ENCODE results near the gene CALB2.
A peak's percentile ranks its signal among the peaks of the same experiment; 100 is the strongest.

Gene CALB2

DNA sequence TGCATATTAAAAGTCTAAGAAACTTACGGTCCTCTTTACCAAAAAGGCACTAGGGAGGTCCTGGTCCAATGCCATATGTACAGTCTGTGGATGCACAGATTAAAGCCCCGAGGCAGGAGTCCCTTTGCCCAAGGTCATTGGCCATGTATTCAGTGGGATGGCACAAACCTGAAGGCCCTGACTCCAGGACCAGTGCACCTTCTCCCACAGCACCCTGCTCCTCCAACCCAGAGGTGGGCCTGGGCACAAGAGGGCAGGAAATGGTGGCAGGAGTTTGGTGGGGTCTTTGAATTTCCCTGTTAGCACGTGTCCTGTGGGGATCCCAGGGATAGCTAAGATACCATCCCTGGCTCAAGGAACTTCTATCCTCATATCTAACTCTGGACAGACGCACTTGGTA lies 54.8 kb downstream of the CALB2 start:
- TF ChIP-seq ZFX (IDR thresholded peaks at IDR 0.05) = no peak
- TF ChIP-seq, protein P1, sequence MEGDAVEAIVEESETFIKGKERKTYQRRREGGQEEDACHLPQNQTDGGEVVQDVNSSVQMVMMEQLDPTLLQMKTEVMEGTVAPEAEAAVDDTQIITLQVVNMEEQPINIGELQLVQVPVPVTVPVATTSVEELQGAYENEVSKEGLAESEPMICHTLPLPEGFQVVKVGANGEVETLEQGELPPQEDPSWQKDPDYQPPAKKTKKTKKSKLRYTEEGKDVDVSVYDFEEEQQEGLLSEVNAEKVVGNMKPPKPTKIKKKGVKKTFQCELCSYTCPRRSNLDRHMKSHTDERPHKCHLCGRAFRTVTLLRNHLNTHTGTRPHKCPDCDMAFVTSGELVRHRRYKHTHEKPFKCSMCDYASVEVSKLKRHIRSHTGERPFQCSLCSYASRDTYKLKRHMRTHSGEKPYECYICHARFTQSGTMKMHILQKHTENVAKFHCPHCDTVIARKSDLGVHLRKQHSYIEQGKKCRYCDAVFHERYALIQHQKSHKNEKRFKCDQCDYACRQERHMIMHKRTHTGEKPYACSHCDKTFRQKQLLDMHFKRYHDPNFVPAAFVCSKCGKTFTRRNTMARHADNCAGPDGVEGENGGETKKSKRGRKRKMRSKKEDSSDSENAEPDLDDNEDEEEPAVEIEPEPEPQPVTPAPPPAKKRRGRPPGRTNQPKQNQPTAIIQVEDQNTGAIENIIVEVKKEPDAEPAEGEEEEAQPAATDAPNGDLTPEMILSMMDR (conservative IDR thresholded peaks at IDR 0.05) = no peak
- H3K27ac ChIP-seq = no peak overlapping the region

- H3K27ac ChIP-seq = no peak overlapping the region
- TF ChIP-seq, protein P1 (conservative IDR thresholded peaks at IDR 0.05) = no peak
- TF ChIP-seq ZFX (IDR thresholded peaks at IDR 0.05) = no peak
Observed at GRCh38 chr16:71414038-71414437, 55.5 kb downstream of the CALB2 start.

- TF ChIP-seq, protein P1 (conservative IDR thresholded peaks at IDR 0.05) = peak; percentile 69
- TF ChIP-seq ZFX (IDR thresholded peaks at IDR 0.05) = no peak
- H3K27ac ChIP-seq = no peak overlapping the region
Observed at GRCh38 chr16:71421911-71422310, 63.4 kb downstream of the CALB2 start.

GRCh38 chr16:71423016-71423415 lies 64.5 kb downstream of the CALB2 start:
- no peak overlapping the region for H3K27ac ChIP-seq
- TF ChIP-seq, protein P1 (conservative IDR thresholded peaks at IDR 0.05) = no peak
- TF ChIP-seq ZFX (IDR thresholded peaks at IDR 0.05) = no peak

DNA sequence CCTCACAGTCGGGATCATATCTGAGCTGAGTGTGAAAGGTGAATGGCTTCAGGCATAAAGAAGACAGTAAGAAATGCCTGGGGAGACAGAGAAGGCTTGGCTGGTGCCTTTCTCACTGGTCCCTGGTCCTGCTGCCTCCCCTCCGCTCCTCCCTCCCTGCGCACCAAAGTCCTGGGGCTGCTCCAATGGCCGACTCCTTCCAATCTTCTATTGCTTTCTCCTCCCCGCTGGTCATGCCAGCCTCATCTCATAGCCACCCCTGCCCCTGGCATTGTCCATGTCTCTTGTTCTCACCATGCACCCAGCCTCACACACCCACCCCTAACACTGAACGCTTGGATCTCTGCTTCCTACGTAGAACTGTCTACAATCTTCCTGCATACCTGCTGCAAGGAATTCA lies 65.3 kb downstream of the CALB2 start:
- no peak overlapping the region for H3K27ac ChIP-seq
- TF ChIP-seq ZFX (IDR thresholded peaks at IDR 0.05) = no peak
- TF ChIP-seq, protein P1 (conservative IDR thresholded peaks at IDR 0.05) = no peak

- no peak overlapping the region for H3K27ac ChIP-seq
- TF ChIP-seq, protein P1 (conservative IDR thresholded peaks at IDR 0.05) = no peak
- no peak for TF ChIP-seq ZFX (IDR thresholded peaks at IDR 0.05)
Observed at GRCh38 chr16:71424626-71425025, 66.1 kb downstream of the CALB2 start.

GRCh38 chr16:71425746-71426068 lies 67.2 kb downstream of the CALB2 start:
- H3K27ac ChIP-seq = no peak overlapping the region

More at GRCh38 chr16:71425746-71426068, 67.2 kb downstream of the CALB2 start:
- TF ChIP-seq, protein P1 (conservative IDR thresholded peaks at IDR 0.05) = no peak
- TF ChIP-seq ZFX (IDR thresholded peaks at IDR 0.05) = no peak

Measured in C4-2B (cell line).